ENCODE results near the gene STIL. TPM values are rescaled to one million over a fixed set of nuclear protein-coding genes. Genes with fewer than 3 reads are reported as not detected.

STIL gene
- polyA plus RNA-seq, 2 of the 4 experiments (the other 2 are of a cell fraction) = 10.1 to 21.7 TPM

DNA sequence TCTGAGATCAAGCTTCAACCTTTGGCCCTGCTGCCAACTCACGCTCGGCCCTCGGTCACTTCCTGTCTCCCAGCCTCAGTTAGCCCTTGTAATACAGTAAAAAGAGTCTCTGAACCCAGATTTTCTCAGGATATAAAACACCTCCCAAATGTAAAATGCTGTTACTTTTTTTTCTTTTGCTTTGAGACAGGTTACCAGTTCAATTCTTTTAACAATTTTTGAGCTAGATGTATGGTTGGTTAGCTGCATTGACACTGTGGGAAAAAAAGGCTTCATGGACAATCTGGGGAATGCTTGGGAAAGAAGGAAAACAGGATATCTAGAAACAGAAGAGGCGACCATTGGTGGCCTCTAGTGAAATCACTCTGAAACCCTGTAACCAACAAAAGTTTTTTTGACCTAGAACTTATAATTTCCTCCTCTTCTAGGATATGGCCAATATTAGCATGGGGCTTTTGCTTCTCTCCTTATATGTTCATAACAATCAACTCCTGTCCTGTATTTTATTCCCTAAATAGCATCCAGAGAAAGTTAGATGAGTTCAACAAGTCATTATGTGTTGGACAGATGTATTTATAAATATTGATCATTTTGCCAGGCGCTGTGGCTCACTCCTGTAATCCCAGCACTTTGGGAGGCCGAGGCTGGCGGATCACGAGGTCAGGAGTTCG is 21.0 kb upstream of the STIL start:
- 49% methylated on average over 9 of the region's 9 CpGs for WGBS (ENCODE audit: missing lambda C conversion rate)
- DNase-seq (ENCODE audit: low read depth in 1 of 2, low spot score in 1 of 2) = no peak
- H3K9me3 ChIP-seq = no peaks in the 10 kb centered on the region
- peak overlapping the region; percentile 89 for H3K4me2 ChIP-seq
- ChIA-PET POLR2A (interaction anchor here (1.4 to 2.3 kb wide), 2 partner anchors 21 to 103 kb away, joined by 4 to 27 read pairs; partner anchors contain the start of genes FOXD2 and STIL), CTCF (interaction anchor here (0.6 to 0.9 kb wide), 2 partner anchors 11 to 156 kb away, joined by 3 read pairs; no protein-coding TSS in a partner anchor)
- peak overlapping the region; percentile 90 to 99 for H3K27ac ChIP-seq
- peaks cover 28% of the 10 kb centered on the region for H3K4me1 ChIP-seq
- H3K4me3 ChIP-seq = peak overlapping the region; percentile 79
- no peak for ATAC-seq
- FAIRE-seq = no peak
- TF ChIP-seq CHD4 (IDR thresholded peaks at IDR 0.05; ENCODE audit: borderline replicate concordance) (no peak), EP300 (IDR thresholded peaks at IDR 0.05) (no peak), SREBF2 (IDR thresholded peaks at IDR 0.05) (no peak), MAZ (IDR thresholded peaks at IDR 0.05; ENCODE audit: borderline replicate concordance, low read depth, low read length) (no peak), ZC3H11A (IDR thresholded peaks at IDR 0.05) (no peak), NFE2L2 (conservative IDR thresholded peaks at IDR 0.05; ENCODE audit: low read length) (no peak), HOXB13 (CRISPR knock-in tag; IDR thresholded peaks at IDR 0.05; ENCODE audit: low read depth) (no peak), BHLHE40 (IDR thresholded peaks at IDR 0.05; ENCODE audit: low read depth, low read length) (no peak), EHF (CRISPR knock-in tag; IDR thresholded peaks at IDR 0.05) (no peak), FOSB (CRISPR knock-in tag; IDR thresholded peaks at IDR 0.05) (no peak), POLR2AphosphoS2 (conservative IDR thresholded peaks at IDR 0.05; ENCODE audit: low read length) (no peak), NPAS2 (CRISPR knock-in tag; IDR thresholded peaks at IDR 0.05; ENCODE audit: borderline replicate concordance) (no peak), HOXA7 (CRISPR knock-in tag; IDR thresholded peaks at IDR 0.05) (no peak), RARB (CRISPR knock-in tag; IDR thresholded peaks at IDR 0.05) (no peak), PHF8 (IDR thresholded peaks at IDR 0.05; ENCODE audit: borderline replicate concordance, low read depth) (no peak), MYC (IDR thresholded peaks at IDR 0.05; ENCODE audit: borderline replicate concordance, low read length) (no peak)
- TF ChIP-seq, protein P1, sequence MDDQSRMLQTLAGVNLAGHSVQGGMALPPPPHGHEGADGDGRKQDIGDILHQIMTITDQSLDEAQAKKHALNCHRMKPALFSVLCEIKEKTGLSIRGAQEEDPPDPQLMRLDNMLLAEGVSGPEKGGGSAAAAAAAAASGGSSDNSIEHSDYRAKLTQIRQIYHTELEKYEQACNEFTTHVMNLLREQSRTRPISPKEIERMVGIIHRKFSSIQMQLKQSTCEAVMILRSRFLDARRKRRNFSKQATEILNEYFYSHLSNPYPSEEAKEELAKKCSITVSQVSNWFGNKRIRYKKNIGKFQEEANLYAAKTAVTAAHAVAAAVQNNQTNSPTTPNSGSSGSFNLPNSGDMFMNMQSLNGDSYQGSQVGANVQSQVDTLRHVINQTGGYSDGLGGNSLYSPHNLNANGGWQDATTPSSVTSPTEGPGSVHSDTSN (IDR thresholded peaks at IDR 0.05) = no peak
- TF ChIP-seq, protein P2, sequence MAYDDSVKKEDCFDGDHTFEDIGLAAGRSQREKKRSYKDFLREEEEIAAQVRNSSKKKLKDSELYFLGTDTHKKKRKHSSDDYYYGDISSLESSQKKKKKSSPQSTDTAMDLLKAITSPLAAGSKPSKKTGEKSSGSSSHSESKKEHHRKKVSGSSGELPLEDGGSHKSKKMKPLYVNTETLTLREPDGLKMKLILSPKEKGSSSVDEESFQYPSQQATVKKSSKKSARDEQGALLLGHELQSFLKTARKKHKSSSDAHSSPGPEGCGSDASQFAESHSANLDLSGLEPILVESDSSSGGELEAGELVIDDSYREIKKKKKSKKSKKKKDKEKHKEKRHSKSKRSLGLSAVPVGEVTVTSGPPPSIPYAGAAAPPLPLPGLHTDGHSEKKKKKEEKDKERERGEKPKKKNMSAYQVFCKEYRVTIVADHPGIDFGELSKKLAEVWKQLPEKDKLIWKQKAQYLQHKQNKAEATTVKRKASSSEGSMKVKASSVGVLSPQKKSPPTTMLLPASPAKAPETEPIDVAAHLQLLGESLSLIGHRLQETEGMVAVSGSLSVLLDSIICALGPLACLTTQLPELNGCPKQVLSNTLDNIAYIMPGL (CRISPR knock-in tag; IDR thresholded peaks at IDR 0.05; ENCODE audit: borderline replicate concordance) = no peak
- TF ChIP-seq, protein P3, sequence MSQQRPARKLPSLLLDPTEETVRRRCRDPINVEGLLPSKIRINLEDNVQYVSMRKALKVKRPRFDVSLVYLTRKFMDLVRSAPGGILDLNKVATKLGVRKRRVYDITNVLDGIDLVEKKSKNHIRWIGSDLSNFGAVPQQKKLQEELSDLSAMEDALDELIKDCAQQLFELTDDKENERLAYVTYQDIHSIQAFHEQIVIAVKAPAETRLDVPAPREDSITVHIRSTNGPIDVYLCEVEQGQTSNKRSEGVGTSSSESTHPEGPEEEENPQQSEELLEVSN (IDR thresholded peaks at IDR 0.05; ENCODE audit: borderline replicate concordance, low read depth) = no peak
- TF ChIP-seq, protein P4, sequence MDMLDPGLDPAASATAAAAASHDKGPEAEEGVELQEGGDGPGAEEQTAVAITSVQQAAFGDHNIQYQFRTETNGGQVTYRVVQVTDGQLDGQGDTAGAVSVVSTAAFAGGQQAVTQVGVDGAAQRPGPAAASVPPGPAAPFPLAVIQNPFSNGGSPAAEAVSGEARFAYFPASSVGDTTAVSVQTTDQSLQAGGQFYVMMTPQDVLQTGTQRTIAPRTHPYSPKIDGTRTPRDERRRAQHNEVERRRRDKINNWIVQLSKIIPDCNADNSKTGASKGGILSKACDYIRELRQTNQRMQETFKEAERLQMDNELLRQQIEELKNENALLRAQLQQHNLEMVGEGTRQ (IDR thresholded peaks at IDR 0.05) = no peak

Measured in A549 (cell line).